ENCODE results near the gene ASPM. TPM values are rescaled to one million over a fixed set of nuclear protein-coding genes. Genes with fewer than 3 reads are reported as not detected.
"Not testable (repeated sequence)": the region's sequence is repeated elsewhere in the genome, so short reads cannot be mapped to it uniquely, and the experiment has no call there.

ASPM gene
- total RNA-seq, 2 donors from 2014 or later, result 0.81 to 2.1 TPM

DNA sequence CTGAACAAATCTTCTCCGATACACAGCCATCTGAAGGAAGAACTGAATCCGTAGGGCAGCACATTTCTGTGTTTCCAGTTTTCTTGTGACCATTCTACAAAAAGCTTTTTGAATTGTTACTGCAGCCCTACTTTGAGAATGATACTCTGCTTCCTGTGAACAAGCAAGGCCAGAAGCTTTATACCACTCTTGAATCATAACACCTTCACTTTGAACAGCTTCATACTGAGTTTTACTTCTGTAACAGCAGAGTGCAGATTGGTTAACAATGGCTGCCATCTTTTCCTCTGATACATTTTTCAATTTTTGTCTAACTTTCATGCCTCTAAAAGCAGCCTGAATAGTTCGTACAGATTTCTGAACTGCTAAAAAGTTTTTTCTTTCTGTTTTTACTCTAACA lies 45.8 kb downstream of the ASPM start:
- H3K27ac ChIP-seq, result no peak overlapping the region
- TF ChIP-seq, protein P1, sequence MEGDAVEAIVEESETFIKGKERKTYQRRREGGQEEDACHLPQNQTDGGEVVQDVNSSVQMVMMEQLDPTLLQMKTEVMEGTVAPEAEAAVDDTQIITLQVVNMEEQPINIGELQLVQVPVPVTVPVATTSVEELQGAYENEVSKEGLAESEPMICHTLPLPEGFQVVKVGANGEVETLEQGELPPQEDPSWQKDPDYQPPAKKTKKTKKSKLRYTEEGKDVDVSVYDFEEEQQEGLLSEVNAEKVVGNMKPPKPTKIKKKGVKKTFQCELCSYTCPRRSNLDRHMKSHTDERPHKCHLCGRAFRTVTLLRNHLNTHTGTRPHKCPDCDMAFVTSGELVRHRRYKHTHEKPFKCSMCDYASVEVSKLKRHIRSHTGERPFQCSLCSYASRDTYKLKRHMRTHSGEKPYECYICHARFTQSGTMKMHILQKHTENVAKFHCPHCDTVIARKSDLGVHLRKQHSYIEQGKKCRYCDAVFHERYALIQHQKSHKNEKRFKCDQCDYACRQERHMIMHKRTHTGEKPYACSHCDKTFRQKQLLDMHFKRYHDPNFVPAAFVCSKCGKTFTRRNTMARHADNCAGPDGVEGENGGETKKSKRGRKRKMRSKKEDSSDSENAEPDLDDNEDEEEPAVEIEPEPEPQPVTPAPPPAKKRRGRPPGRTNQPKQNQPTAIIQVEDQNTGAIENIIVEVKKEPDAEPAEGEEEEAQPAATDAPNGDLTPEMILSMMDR (IDR thresholded peaks at IDR 0.05), result no peak
- ATAC-seq (ENCODE audit: insufficient number of reproducible peaks, low FRiP score, low read depth), result no peak
- no peak overlapping the region for H3K4me3 ChIP-seq
- H3K27me3 ChIP-seq (replicated peaks; ENCODE audit: insufficient read depth), result no peaks in the 10 kb centered on the region
- H3K9me3 ChIP-seq, result no peaks in the 10 kb centered on the region
- H3K36me3 ChIP-seq, result no peaks in the 10 kb centered on the region
- DNase-seq (ENCODE audit: low spot score), result no peak
- H3K4me1 ChIP-seq (ENCODE audit: control insufficient read depth in 1 of 2, low read depth in 2 of 2), result no peaks in the 10 kb centered on the region

DNA sequence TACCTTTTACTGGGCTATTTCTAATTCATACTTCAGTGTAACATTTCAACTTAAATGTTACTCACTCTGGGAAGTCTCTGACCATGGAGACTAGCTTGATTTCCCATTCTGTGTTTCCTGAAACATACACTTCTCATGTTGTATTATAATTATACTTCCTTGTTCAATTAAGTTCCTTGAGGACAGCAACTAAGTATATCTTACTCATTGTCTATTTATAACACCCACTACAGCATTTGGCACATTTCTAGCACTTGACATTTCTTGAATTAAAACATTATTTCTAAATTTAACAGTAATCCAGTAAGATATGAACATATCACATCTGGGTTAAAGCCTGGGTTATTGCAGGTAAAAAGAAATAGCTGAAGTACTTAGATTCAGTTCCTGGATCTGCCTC lies 47.0 kb downstream of the ASPM start:
- no peaks in the 10 kb centered on the region for H3K4me1 ChIP-seq (ENCODE audit: control insufficient read depth in 1 of 2, low read depth in 2 of 2)
- TF ChIP-seq, protein P1 (IDR thresholded peaks at IDR 0.05), result no peak
- no peaks in the 10 kb centered on the region for H3K36me3 ChIP-seq
- no peaks in the 10 kb centered on the region for H3K9me3 ChIP-seq
- ATAC-seq (ENCODE audit: insufficient number of reproducible peaks, low FRiP score, low read depth), result no peak
- H3K27ac ChIP-seq, result no peak overlapping the region
- no peak overlapping the region for H3K4me3 ChIP-seq
- no peak for DNase-seq (ENCODE audit: low spot score)
- no peaks in the 10 kb centered on the region for H3K27me3 ChIP-seq (replicated peaks; ENCODE audit: insufficient read depth)

DNA sequence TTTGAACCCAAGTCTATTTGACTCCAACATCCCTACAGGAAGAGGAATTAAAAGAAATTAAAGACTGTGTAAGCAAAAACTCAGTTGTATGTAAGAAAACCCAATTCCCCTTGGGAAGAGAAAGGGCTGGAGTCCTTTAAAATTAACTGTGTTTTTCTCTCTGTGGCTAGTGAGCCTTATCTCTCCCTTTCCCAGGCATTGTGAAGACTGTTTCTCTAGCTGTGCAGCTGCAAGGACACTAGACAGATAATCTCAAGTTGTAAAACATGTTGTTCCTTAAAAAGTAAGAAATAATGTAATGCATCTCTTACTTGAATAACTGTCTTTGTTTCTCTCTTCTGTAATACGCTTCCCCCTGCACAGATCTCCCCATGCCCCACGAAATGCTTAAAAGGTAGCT lies 49.5 kb downstream of the ASPM start:
- H3K4me1 ChIP-seq (ENCODE audit: control insufficient read depth in 1 of 2, low read depth in 2 of 2); DNase-seq (ENCODE audit: low spot score); H3K4me3 ChIP-seq; H3K9me3 ChIP-seq; H3K27me3 ChIP-seq (replicated peaks; ENCODE audit: insufficient read depth); H3K27ac ChIP-seq; ATAC-seq (ENCODE audit: insufficient number of reproducible peaks, low FRiP score, low read depth); H3K36me3 ChIP-seq: not testable (repeated sequence)

DNA sequence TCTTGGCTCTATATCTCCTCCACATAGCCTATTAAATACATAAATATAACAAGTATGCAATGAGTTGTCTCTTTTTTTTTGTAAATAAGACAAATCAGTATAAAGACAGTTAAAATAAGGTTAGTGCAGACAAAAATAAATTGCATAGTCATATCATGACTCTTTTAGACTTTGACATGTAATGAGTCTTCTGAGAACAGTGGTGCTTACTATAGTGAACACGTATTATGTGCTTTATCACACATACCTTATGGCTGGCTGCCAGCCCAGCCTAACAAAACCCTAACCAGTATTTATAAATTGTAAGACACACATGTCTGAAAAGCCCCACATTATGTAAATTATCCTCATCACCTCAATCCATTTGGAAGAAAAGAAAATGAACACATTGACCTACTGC lies 50.3 kb downstream of the ASPM start:
- ATAC-seq (ENCODE audit: insufficient number of reproducible peaks, low FRiP score, low read depth), result no peak
- no peaks in the 10 kb centered on the region for H3K27me3 ChIP-seq (replicated peaks; ENCODE audit: insufficient read depth)
- DNase-seq (ENCODE audit: low spot score), result no peak
- H3K9me3 ChIP-seq, result no peaks in the 10 kb centered on the region
- no peak overlapping the region for H3K27ac ChIP-seq
- H3K4me3 ChIP-seq, result no peak overlapping the region
- no peaks in the 10 kb centered on the region for H3K4me1 ChIP-seq (ENCODE audit: control insufficient read depth in 1 of 2, low read depth in 2 of 2)
- TF ChIP-seq, protein P1 (IDR thresholded peaks at IDR 0.05), result no peak
- H3K36me3 ChIP-seq, result no peaks in the 10 kb centered on the region

DNA sequence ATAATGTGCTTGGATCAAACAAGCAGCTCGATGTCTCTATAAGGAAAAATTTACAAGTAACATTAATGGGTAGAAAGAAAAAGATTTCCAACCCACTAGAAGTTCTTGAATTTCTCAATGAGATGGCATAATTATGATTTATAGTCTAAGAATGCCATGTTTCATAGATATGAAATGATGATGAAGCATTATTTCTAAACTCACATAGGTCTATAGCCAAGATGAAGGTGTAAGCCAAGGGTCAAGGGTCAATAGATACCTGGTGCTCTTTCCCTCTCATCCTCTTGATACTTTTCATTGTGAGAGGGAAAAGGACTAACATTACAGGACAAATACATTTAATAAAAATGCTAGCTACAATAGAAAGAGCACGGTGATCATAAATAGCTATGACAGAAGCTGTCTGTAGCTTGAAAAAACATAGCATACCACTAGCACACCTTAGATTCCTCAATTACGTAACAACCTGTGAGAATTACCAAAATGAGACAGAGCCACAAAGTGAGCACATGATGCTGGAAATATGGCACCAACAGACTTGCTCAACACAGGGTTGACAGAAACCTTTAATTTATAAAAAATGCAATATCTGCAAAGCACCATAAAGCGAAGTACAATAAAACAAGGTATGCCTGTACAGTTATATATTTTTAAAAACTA lies 53.1 kb downstream of the ASPM start:
- TF ChIP-seq, protein P1 (IDR thresholded peaks at IDR 0.05), result no peak
- Histone ChIP-seq H3K27ac (no peak overlapping the region), H3K36me3 (no peaks in the 10 kb centered on the region), H3K4me3 (no peak overlapping the region), H3K4me1 (ENCODE audit: control insufficient read depth in 1 of 2, low read depth in 2 of 2) (no peaks in the 10 kb centered on the region), H3K27me3 (replicated peaks; ENCODE audit: insufficient read depth) (no peaks in the 10 kb centered on the region), H3K9me3 (no peaks in the 10 kb centered on the region)
- DNase-seq (ENCODE audit: low spot score) (no peak), ATAC-seq (ENCODE audit: insufficient number of reproducible peaks, low FRiP score, low read depth) (no peak)

DNA sequence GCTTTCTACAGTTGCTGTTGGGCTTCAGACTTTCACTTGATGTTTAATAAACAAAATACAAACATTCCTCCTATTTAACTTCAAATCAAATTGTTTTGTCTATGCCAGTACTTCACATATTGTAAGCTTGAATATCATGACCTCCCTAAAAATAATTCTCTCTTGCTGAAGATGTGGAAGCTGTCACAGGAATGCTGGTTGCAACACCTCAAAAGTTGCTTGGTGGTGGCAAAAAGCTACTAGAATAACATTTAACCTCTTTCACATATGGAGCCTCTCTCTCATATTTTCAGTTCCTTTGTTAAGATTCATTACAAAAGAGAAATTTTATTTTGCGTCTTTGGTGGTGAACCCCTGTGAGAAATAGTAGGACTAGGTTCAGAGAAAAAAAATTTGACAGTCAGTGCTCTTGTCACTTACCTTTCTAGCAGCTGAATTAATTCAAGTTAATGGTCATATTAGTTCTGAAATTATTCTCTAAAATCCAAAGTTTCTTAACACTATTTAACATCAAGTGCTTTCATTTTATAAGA lies 53.9 kb downstream of the ASPM start:
- TF ChIP-seq, protein P1 (IDR thresholded peaks at IDR 0.05), result no peak
- Histone ChIP-seq H3K27ac (no peak overlapping the region), H3K36me3 (no peaks in the 10 kb centered on the region), H3K4me1 (ENCODE audit: control insufficient read depth in 1 of 2, low read depth in 2 of 2) (no peaks in the 10 kb centered on the region), H3K27me3 (replicated peaks; ENCODE audit: insufficient read depth) (no peaks in the 10 kb centered on the region), H3K9me3 (no peaks in the 10 kb centered on the region), H3K4me3 (no peak overlapping the region)
- no peak for DNase-seq (ENCODE audit: low spot score)
- ATAC-seq (ENCODE audit: insufficient number of reproducible peaks, low FRiP score, low read depth), result no peak

All from thoracic aorta (tissue), 2 donors.